ENCODE results near the gene EEF2K.

DNA sequence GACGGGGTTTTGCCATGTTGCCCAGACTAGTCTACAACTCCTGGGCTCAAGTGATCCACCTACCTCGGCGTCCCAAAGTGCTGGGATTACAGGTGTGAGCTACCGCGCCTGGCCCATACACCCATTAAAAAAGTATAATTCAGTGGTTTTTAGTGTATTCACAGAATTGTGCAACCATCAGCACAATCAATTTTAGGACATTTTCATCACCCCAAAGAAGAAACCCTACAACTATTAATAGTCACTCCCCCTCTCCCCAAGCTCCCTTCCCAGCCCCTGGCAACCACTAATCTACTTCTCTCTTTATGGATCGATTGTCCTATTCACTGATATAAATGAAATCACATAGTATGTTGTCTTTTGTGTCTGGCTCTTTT is 3.8 kb upstream of the EEF2K start:
- no peak for TF ChIP-seq ZFP30 (CRISPR knock-in tag; IDR thresholded peaks at IDR 0.05)
- no peak for TF ChIP-seq RARB (CRISPR knock-in tag; IDR thresholded peaks at IDR 0.05)
- TF ChIP-seq CSDC2 (CRISPR knock-in tag; IDR thresholded peaks at IDR 0.05), result no peak
- TF ChIP-seq CREB5 (CRISPR knock-in tag; IDR thresholded peaks at IDR 0.05; ENCODE audit: low read depth), result no peak
- TF ChIP-seq, protein P1, sequence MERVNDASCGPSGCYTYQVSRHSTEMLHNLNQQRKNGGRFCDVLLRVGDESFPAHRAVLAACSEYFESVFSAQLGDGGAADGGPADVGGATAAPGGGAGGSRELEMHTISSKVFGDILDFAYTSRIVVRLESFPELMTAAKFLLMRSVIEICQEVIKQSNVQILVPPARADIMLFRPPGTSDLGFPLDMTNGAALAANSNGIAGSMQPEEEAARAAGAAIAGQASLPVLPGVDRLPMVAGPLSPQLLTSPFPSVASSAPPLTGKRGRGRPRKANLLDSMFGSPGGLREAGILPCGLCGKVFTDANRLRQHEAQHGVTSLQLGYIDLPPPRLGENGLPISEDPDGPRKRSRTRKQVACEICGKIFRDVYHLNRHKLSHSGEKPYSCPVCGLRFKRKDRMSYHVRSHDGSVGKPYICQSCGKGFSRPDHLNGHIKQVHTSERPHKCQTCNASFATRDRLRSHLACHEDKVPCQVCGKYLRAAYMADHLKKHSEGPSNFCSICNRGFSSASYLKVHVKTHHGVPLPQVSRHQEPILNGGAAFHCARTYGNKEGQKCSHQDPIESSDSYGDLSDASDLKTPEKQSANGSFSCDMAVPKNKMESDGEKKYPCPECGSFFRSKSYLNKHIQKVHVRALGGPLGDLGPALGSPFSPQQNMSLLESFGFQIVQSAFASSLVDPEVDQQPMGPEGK (CRISPR knock-in tag; IDR thresholded peaks at IDR 0.05; ENCODE audit: borderline replicate concordance), result no peak
- no peak for TF ChIP-seq ZC3H10 (CRISPR knock-in tag; IDR thresholded peaks at IDR 0.05)
- TF ChIP-seq TOX (CRISPR knock-in tag; IDR thresholded peaks at IDR 0.05; ENCODE audit: borderline replicate concordance), result no peak
- no peak for TF ChIP-seq TCF4 (CRISPR knock-in tag; IDR thresholded peaks at IDR 0.05; ENCODE audit: borderline replicate concordance)
- TF ChIP-seq ZNF70 (CRISPR knock-in tag; IDR thresholded peaks at IDR 0.05), result no peak
- TF ChIP-seq SNAI2 (CRISPR knock-in tag; IDR thresholded peaks at IDR 0.05), result no peak
- TF ChIP-seq ARNTL (CRISPR knock-in tag; IDR thresholded peaks at IDR 0.05; ENCODE audit: borderline replicate concordance, low read depth), result no peak
- TF ChIP-seq OSR1 (CRISPR knock-in tag; IDR thresholded peaks at IDR 0.05), result no peak
- no peak for TF ChIP-seq ZNF8 (CRISPR knock-in tag; IDR thresholded peaks at IDR 0.05)

All from SK-N-SH treated with all-trans-retinoic acid at 6 μM for 48 hours (cell line).